Measurements from ENCODE around the gene CHMP1B. TPM values are rescaled to one million over a fixed set of nuclear protein-coding genes. Genes with fewer than 3 reads are reported as not detected.

CHMP1B gene
- total and polyA plus RNA-seq, 9 of the 15 experiments (the other 6 are each of a cell fraction or from before 2014, with no cell fraction given), result 12.3 to 29.9 (median 19.0) TPM

GRCh38 chr18:11849841-11850634 lies 1.2 kb upstream of the CHMP1B start (continued):
- TF ChIP-seq TCFL5 (CRISPR knock-in tag; conservative IDR thresholded peaks at IDR 0.05) (no peak), ZBTB8A (IDR thresholded peaks at IDR 0.05; ENCODE audit: partially characterized antibody) (no peak), MYC (IDR thresholded peaks at IDR 0.05; ENCODE audit: low read depth, low read length) (peak; percentile 50; the same call in 1 of the 2 replicates), MYC (CRISPR knock-in tag; IDR thresholded peaks at IDR 0.05; ENCODE audit: borderline replicate concordance, low read depth) (no peak), SIN3B (IDR thresholded peaks at IDR 0.05; ENCODE audit: low read depth) (no peak), ZNF354B (CRISPR knock-in tag; IDR thresholded peaks at IDR 0.05) (no peak), ZNF239 (CRISPR knock-in tag; IDR thresholded peaks at IDR 0.05) (no peak), POLR3G (IDR thresholded peaks at IDR 0.05; ENCODE audit: extremely low read depth, insufficient read length, insufficient replicate concordance) (no peak), SMARCC2 (IDR thresholded peaks at IDR 0.05; ENCODE audit: low read depth) (no peak), PTRF (tag; IDR thresholded peaks at IDR 0.05) (no peak), ASH1L (IDR thresholded peaks at IDR 0.05; ENCODE audit: borderline replicate concordance, low read depth, partially characterized antibody) (no peak), AFF4 (CRISPR knock-in tag; IDR thresholded peaks at IDR 0.05) (no peak), PHB2 (IDR thresholded peaks at IDR 0.05; ENCODE audit: low read depth) (no peak), CHAMP1 (IDR thresholded peaks at IDR 0.05) (no peak), MITF (IDR thresholded peaks at IDR 0.05) (no peak), RUNX1 (IDR thresholded peaks at IDR 0.05; ENCODE audit: low read depth) (no peak), ZBTB2 (IDR thresholded peaks at IDR 0.05) (no peak)
